Lower leg skin (tissue), 4 donors: Measurements from ENCODE around the gene BFSP2. TPM values are rescaled to one million over a fixed set of nuclear protein-coding genes. Genes with fewer than 3 reads are reported as not detected.

ENCODE experiments used
- DNase-seq, 2 donors: peaks; one replicate each; pipeline ENCODE4 v3.0.0-alpha.2; 2019; ENCODE audit warnings: low spot score in 2 of 2
- H3K4me3 ChIP-seq: fragments of 200-600 bp; sonication (generic); 2 replicates; pipeline ENCODE4 v1.5.1; 2017; ENCODE audit warnings: mild to moderate bottlenecking, low read depth; ENCODE audit not compliant: poor library complexity, severe bottlenecking
- CTCF ChIP-seq, 3 donors: fragments of 450-650 bp; IDR thresholded peaks; one replicate each; pipeline ENCODE4 v1.5.1; 2016; ENCODE audit warnings: antibody characterized with exemption in 3 of 3, mild to moderate bottlenecking in 3 of 3, moderate library complexity in 2 of 3
- POLR2A ChIP-seq, 2 donors: fragments of 450-650 bp; IDR thresholded peaks; one replicate each; pipeline ENCODE4 v1.6.1; 2016 to 2017; ENCODE audit warnings: antibody characterized with exemption in 2 of 2, mild to moderate bottlenecking in 1 of 2, moderate library complexity in 1 of 2
- WGBS, 2 donors: methylation state at CpG; one replicate each; pipeline ENCODE4 v1.1.5; 2018; 5-methylcytosine and 5-hydroxymethylcytosine counted together
- intact Hi-C: fragments of 100-400 bp; cut with DNase I; formaldehyde crosslinking; loops from one replicate; pipeline ENCODE4 v1.15.0; 2023; ENCODE audit warnings: low total_unique reads
- total RNA-seq, 4 donors: library from RNA; depleted of rRNA; stranded (reverse); fragments of >200 nt; gene quantifications; one replicate each; pipeline ENCODE4 v1.1.0, GENCODE V29; 2016

Gene BFSP2
- total RNA-seq, 4 donors from 2014 or later, result not detected

GRCh38 chr3:133461291-133461690, 61.4 kb downstream of the BFSP2 start:
- intact Hi-C loops, result no loop called here
- TF ChIP-seq POLR2A (IDR thresholded peaks at IDR 0.05) (no peak), CTCF (IDR thresholded peaks at IDR 0.05) (no peak)
- no peak for DNase-seq
- WGBS, 2 donors, result 35 to 40% methylated on average over 4 of the region's 4 CpGs
- no peak overlapping the region for H3K4me3 ChIP-seq

GRCh38 chr3:133463347-133463860, 63.5 kb downstream of the BFSP2 start:
- intact Hi-C loops, result no loop called here
- WGBS, 2 donors, result 54 to 62% methylated on average over 8 of the region's 8 CpGs
- DNase-seq, result no peak
- no peak overlapping the region for H3K4me3 ChIP-seq
- no peak for TF ChIP-seq POLR2A (IDR thresholded peaks at IDR 0.05)
- no peak for TF ChIP-seq CTCF (IDR thresholded peaks at IDR 0.05)

GRCh38 chr3:133464573-133464972, 64.7 kb downstream of the BFSP2 start:
- 69 to 82% methylated on average over 1 of the region's 1 CpG for WGBS, 2 donors
- DNase-seq, result no peak
- no peak overlapping the region for H3K4me3 ChIP-seq
- TF ChIP-seq CTCF (IDR thresholded peaks at IDR 0.05) (no peak), POLR2A (IDR thresholded peaks at IDR 0.05) (no peak)
- intact Hi-C loops, result no loop called here

GRCh38 chr3:133466531-133467386, 66.9 kb downstream of the BFSP2 start:
- no peak for DNase-seq
- intact Hi-C loops, result no loop called here
- no peak overlapping the region for H3K4me3 ChIP-seq
- no peak for TF ChIP-seq CTCF (IDR thresholded peaks at IDR 0.05)
- TF ChIP-seq POLR2A (IDR thresholded peaks at IDR 0.05), result no peak
- WGBS, 2 donors, result 53 to 56% methylated on average over 12 of the region's 12 CpGs

- intact Hi-C loops, result no loop called here
- WGBS, 2 donors, result 93 to 100% methylated on average over 2 of the region's 2 CpGs
- no peak for DNase-seq
Measured at GRCh38 chr3:133467780-133468179, 67.9 kb downstream of the BFSP2 start.

More at GRCh38 chr3:133467780-133468179, 67.9 kb downstream of the BFSP2 start:
- TF ChIP-seq CTCF (IDR thresholded peaks at IDR 0.05) (no peak), POLR2A (IDR thresholded peaks at IDR 0.05) (no peak)
- no peak overlapping the region for H3K4me3 ChIP-seq
